ENCODE measurements around the gene FBXO22. TPM values are rescaled to one million over a fixed set of nuclear protein-coding genes. Genes with fewer than 3 reads are reported as not detected.

The FBXO22 gene
- 70.5 and 77.2 TPM in 2 replicates for total RNA-seq

DNA sequence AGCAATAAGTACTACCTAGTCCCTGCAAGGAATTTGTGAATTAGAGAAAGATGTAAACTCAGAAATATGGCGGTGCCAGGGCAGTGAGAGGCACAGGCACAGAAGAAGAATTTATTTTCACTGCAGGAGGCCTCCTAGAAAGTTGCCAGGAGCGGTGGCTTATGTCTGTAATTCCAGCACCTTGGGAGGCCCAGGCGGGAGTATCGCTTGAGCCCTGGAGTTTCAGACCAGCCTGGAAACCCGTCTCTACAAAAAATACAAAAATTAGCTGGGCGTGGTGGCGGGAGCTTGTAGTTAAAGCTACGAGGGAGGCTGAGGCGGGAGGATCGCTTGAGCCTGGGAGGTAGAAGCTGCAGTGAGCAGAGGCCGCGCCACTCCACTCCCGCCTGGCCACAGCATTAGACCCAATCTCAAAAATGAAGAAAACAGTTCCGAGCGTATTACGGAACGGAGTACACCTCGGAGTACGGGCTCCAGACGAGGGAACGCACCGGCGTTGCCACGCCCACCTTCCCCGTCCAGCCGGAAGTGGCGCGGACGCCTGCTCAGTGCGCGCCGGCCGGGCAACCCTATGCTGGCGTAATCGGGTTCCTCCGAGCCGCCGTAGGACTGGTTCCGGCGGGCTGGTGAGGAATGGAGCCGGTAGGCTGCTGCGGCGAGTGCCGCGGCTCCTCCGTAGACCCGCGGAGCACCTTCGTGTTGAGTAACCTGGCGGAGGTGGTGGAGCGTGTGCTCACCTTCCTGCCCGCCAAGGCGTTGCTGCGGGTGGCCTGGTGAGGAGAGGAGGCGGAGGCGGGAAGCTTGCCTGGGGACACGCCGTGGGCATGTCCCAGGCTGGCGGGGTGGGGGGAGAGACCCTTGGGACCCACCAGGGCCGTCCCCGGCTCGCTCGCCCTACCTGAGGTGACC, at the start of gene FBXO22:
Gene FBXO22, plus strand, starts transcription at position 548 of the 909 bp plus-strand sequence. Its CDS starts 86 bp downstream, at position 634.

Other genes with a start within 250 kb of the FBXO22 start
- 11.0 and 15.3 TPM in 2 replicates for gene CSPG4, start 191.0 kb upstream of the FBXO22 start, total RNA-seq
- 34.4 and 46.6 TPM in 2 replicates for gene UBE2Q2, start 60.4 kb upstream of the FBXO22 start, total RNA-seq
- gene NRG4, start 108.5 kb downstream of the FBXO22 start, total RNA-seq: not detected in 2 replicates
- under 0.01 and 0.09 TPM in 2 replicates for gene TMEM266, start 156.1 kb downstream of the FBXO22 start, total RNA-seq

Measured in smooth muscle cell of bladder (primary cell).